IMR-90 (cell line): ENCODE data around the gene ZNF397. TPM values are rescaled to one million over a fixed set of nuclear protein-coding genes. Genes with fewer than 3 reads are reported as not detected.

Source experiments
- ATAC-seq: fragments of 200-7000 bp; cut with Tn5 transposase; 2 replicates; pipeline ENCODE4 v1.9.1; 2020; ENCODE audit warnings: low read depth, mild to moderate bottlenecking, moderate library complexity
- BruUV-seq: library from RNA; stranded (reverse); fragments of 400-500 nt; replicated peaks from 2 replicates; lab custom pipeline; 2021; lab: Mats Ljungman, UMichigan
- CTCF ChIA-PET: fragments of 300-600 bp; formaldehyde crosslinking; extraction: SDS; loops from one replicate; lab custom pipeline; 2021; ENCODE audit warnings: antibody characterized with exemption; lab: Yijun Ruan, JAX
- POLR2A ChIA-PET: fragments of 300-600 bp; sonication (Branson Sonifier 250); formaldehyde crosslinking; loops from one replicate; lab custom pipeline; 2022; ENCODE audit warnings: antibody characterized with exemption; ENCODE audit not compliant: unreplicated experiment; lab: Charles Lee
- DNase-seq: peaks from one replicate; pipeline ENCODE4 v3.0.0; 2013
- H2AFZ ChIP-seq: replicated peaks from 2 replicates; pipeline ENCODE3; 2013; ENCODE audit warnings: low read length, mild to moderate bottlenecking; ENCODE audit not compliant: poor library complexity
- H2AK5ac ChIP-seq: 2 replicates; pipeline ENCODE4 v1.6.1; 2013; ENCODE audit warnings: low read depth, low read length, inconsistent platforms
- H2AK9ac ChIP-seq: replicated peaks from 2 replicates; pipeline ENCODE3; 2013; ENCODE audit warnings: mild to moderate bottlenecking, low read depth, low read length, moderate library complexity; ENCODE audit not compliant: poor library complexity
- H2BK120ac ChIP-seq: 2 replicates; pipeline ENCODE4 v1.6.1; 2013; ENCODE audit warnings: low read depth, low read length, inconsistent platforms
- H2BK15ac ChIP-seq: 3 replicates; pipeline ENCODE4 v1.6.1; 2013; ENCODE audit warnings: low read depth, low read length, inconsistent platforms
- H2BK20ac ChIP-seq: 2 replicates; pipeline ENCODE4 v1.6.1; 2013; ENCODE audit warnings: low read depth, mild to moderate bottlenecking, inconsistent platforms, low read length, moderate library complexity
- H2BK5ac ChIP-seq: 2 replicates; pipeline ENCODE4 v1.6.1; 2013; ENCODE audit warnings: mild to moderate bottlenecking, low read depth, low read length, inconsistent platforms; ENCODE audit not compliant: poor library complexity, severe bottlenecking
- H3K14ac ChIP-seq: replicated peaks from 2 replicates; pipeline ENCODE4 v1.6.1; 2013; ENCODE audit warnings: low read depth, low read length, inconsistent platforms
- H3K18ac ChIP-seq: 2 replicates; pipeline ENCODE4 v1.6.1; 2013; ENCODE audit warnings: low read depth, low read length, control low read depth
- H3K23ac ChIP-seq: 2 replicates; pipeline ENCODE4 v1.6.1; 2013; ENCODE audit warnings: low read depth, low read length, inconsistent platforms
- H3K27ac ChIP-seq: 2 replicates; pipeline ENCODE4 v1.5.1; 2013; ENCODE audit warnings: mild to moderate bottlenecking, control low read depth, low read length; ENCODE audit not compliant: insufficient read depth
- H3K27me3 ChIP-seq: 2 replicates; pipeline ENCODE4 v1.6.1; 2013; ENCODE audit warnings: low read length; ENCODE audit not compliant: control insufficient read depth, insufficient read depth
- H3K36me3 ChIP-seq: 2 replicates; pipeline ENCODE4 v1.6.1; 2013; ENCODE audit warnings: low read length, mixed read lengths; ENCODE audit not compliant: control insufficient read depth, insufficient read depth
- H3K4ac ChIP-seq: 2 replicates; pipeline ENCODE4 v1.6.1; 2013; ENCODE audit warnings: low read depth, low read length, inconsistent platforms
- H3K4me1 ChIP-seq: 2 replicates; pipeline ENCODE4 v1.6.1; 2013; ENCODE audit warnings: low read length, mixed read lengths; ENCODE audit not compliant: control insufficient read depth, insufficient read depth
- H3K4me2 ChIP-seq: 2 replicates; pipeline ENCODE4 v1.6.1; 2013; ENCODE audit warnings: low read depth, mild to moderate bottlenecking, control low read depth, low read length, moderate library complexity
- H3K4me3 ChIP-seq: 2 replicates; pipeline ENCODE4 v1.5.1; 2013; ENCODE audit warnings: low read depth, mild to moderate bottlenecking, control low read depth, low read length, moderate library complexity; ENCODE audit not compliant: insufficient read depth
- H3K56ac ChIP-seq: 2 replicates; pipeline ENCODE4 v1.6.1; 2013; ENCODE audit warnings: low read length, inconsistent platforms; ENCODE audit not compliant: insufficient read depth; ENCODE audit errors: extremely low read depth
- H3K79me1 ChIP-seq, 2 experiments: 2 replicates each; pipeline ENCODE4 v1.6.1; 2013; ENCODE audit warnings: low read length in 2 of 2, inconsistent platforms in 1 of 2, low read depth in 1 of 2
- H3K9ac ChIP-seq: 2 replicates; pipeline ENCODE4 v1.6.1; 2013; ENCODE audit warnings: low read depth, low read length, control low read depth
- H3K9me1 ChIP-seq: 2 replicates; pipeline ENCODE4 v1.6.1; 2013; ENCODE audit warnings: low read length, inconsistent platforms; ENCODE audit not compliant: insufficient read depth
- H3K9me3 ChIP-seq: 2 replicates; pipeline ENCODE4 v1.6.1; 2013; ENCODE audit warnings: low read length; ENCODE audit not compliant: control insufficient read depth, insufficient read depth
- H4K20me1 ChIP-seq: 2 replicates; pipeline ENCODE4 v1.6.1; 2013; ENCODE audit warnings: low read length, inconsistent platforms; ENCODE audit not compliant: insufficient read depth
- H4K5ac ChIP-seq: 2 replicates; pipeline ENCODE4 v1.6.1; 2013; ENCODE audit warnings: mild to moderate bottlenecking, low read depth, low read length, control low read depth
- H4K8ac ChIP-seq, 2 experiments: 2 replicates each; pipeline ENCODE4 v1.6.1; 2013; ENCODE audit warnings: low read depth in 2 of 2, low read length in 2 of 2, control low read depth in 1 of 2, inconsistent platforms in 1 of 2
- H4K91ac ChIP-seq: 2 replicates; pipeline ENCODE4 v1.6.1; 2013; ENCODE audit warnings: low read depth, low read length, inconsistent platforms; ENCODE audit not compliant: insufficient read depth
- MAFK ChIP-seq: IDR thresholded peaks from 2 replicates; pipeline ENCODE4 v1.6.1; 2012; ENCODE audit warnings: low read depth, low read length, improper control_type of control experiment
- NFE2L2 ChIP-seq: fragments of 150-350 bp; IDR thresholded peaks from 2 replicates; pipeline ENCODE4 v1.6.1; 2016; ENCODE audit warnings: low read depth, mild to moderate bottlenecking, low read length
- POLR2A ChIP-seq: IDR thresholded peaks from 2 replicates; pipeline ENCODE4 v1.6.1; 2012; ENCODE audit warnings: mild to moderate bottlenecking, low read depth, low read length
- RCOR1 ChIP-seq: IDR thresholded peaks from 2 replicates; pipeline ENCODE4 v1.6.1; 2012; ENCODE audit warnings: mild to moderate bottlenecking, low read length, improper control_type of control experiment; ENCODE audit not compliant: insufficient replicate concordance
- SMC3 ChIP-seq: fragments of 150-350 bp; IDR thresholded peaks from 2 replicates; pipeline ENCODE4 v1.6.1; 2016; ENCODE audit warnings: low read depth, mild to moderate bottlenecking, antibody characterized with exemption, low read length, moderate library complexity
- WGBS, 2 experiments: methylation state at CpG; one replicate each; pipeline versions ENCODE4 v1.1.5 to v1.1.7; 2013; ENCODE audit warnings: missing lambda C conversion rate in 2 of 2; ENCODE audit not compliant: insufficient read length in 1 of 2; ENCODE audit errors: extremely low coverage in 2 of 2; 5-methylcytosine and 5-hydroxymethylcytosine counted together
- dilution Hi-C: fragments of 300-500 bp; cut with HindIII; formaldehyde crosslinking; loops from one replicate; pipeline ENCODE4 v1.14.3; 2018; ENCODE audit warnings: low sequenced_read_pairs; ENCODE audit not compliant: unreplicated experiment
- in situ Hi-C: fragments of 300-500 bp; cut with MboI; formaldehyde crosslinking; loops from 3 replicates; pipeline ENCODE4 v1.14.3; 2019; ENCODE audit warnings: low sequenced_read_pairs, inconsistent platforms, mixed read lengths
- intact Hi-C: fragments of 100-400 bp; cut with micrococcal nuclease; formaldehyde crosslinking; loops from 2 replicates; pipeline ENCODE4 v1.10.0; 2022
- polyA plus RNA-seq, 3 experiments: library from polyadenylated mRNA; depleted of rRNA; stranded (reverse); fragments of >200 nt; gene quantifications; 2 replicates each; pipeline ENCODE4 v1.2.3, GENCODE V29; 2012; ENCODE audit warnings: low replicate concordance in 1 of 3
- total RNA-seq: library from RNA; depleted of rRNA; stranded (reverse); fragments of >200 nt; gene quantifications from 2 replicates; pipeline ENCODE4 v1.2.3, GENCODE V29; 2012
- TF ChIP-seq, protein P1 (sequence below): fragments of 150-350 bp; IDR thresholded peaks from 2 replicates; pipeline ENCODE4 v1.6.1; 2017; ENCODE audit warnings: mild to moderate bottlenecking, antibody characterized with exemption, low read length, low read depth

ZNF397 gene
- total and polyA plus RNA-seq, 2 of the 4 experiments (the other 2 are of a cell fraction), result 5.5 to 9.9 TPM

DNA sequence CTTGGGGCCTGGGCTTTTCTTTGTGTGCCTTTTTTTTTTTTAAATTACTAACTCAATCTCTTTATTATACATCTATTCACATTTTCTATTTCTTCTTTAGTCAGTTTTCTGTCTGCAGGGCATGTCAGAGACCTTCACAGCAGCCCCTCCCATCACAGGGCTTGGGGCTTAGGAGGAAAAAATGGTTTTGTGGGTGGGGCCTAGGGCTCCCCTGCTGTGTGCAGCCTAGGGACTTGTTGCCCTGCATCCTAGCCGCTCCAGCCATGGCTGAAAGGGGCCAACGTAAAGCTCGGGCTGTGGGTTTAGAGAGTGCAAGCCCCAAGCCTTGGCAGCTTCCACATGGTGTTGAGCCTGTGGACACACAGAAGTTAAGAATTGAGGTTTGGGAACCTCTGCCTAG lies 35.4 kb downstream of the ZNF397 start:
- Histone ChIP-seq H4K8ac (no peak overlapping the region), H3K27me3 (no peaks in the 10 kb centered on the region), H3K23ac (no peak overlapping the region), H3K14ac (no peak overlapping the region), H2AK9ac (no peak overlapping the region), H4K5ac (no peak overlapping the region), H3K4me3 (no peak overlapping the region), H3K9me3 (peaks cover 20% of the 10 kb centered on the region), H3K79me1 (peaks cover 13 to 22% of the 10 kb centered on the region in 2 experiments), H3K18ac (no peak overlapping the region), H3K4me2 (no peak overlapping the region), H2BK5ac (no peak overlapping the region), H3K4ac (no peak overlapping the region), H3K4me1 (no peaks in the 10 kb centered on the region), H2AFZ (no peak overlapping the region), H3K9me1 (no peaks in the 10 kb centered on the region), H3K56ac (no peak overlapping the region; the same call in 1 of the 2 replicates), H2AK5ac (no peak overlapping the region), H3K27ac (no peak overlapping the region), H4K20me1 (no peaks in the 10 kb centered on the region), H2BK20ac (no peak overlapping the region), H3K9ac (no peak overlapping the region), H2BK15ac (no peak overlapping the region), H4K91ac (no peak overlapping the region), H2BK120ac (no peak overlapping the region), H3K36me3 (0 out of 2 replicates have a peak, but pooled peaks cover 2% of the 10 kb centered on the region)
- dilution Hi-C loops, result no loop called here
- in situ Hi-C loops, result no loop called here
- WGBS, 2 experiments, result no CpG with 5 or more reads among the region's 3 CpGs
- no TSS peak for BruUV-seq
- no peak for TF ChIP-seq NFE2L2
- no peak for TF ChIP-seq MAFK
- TF ChIP-seq POLR2A, result no peak
- TF ChIP-seq, protein P1, sequence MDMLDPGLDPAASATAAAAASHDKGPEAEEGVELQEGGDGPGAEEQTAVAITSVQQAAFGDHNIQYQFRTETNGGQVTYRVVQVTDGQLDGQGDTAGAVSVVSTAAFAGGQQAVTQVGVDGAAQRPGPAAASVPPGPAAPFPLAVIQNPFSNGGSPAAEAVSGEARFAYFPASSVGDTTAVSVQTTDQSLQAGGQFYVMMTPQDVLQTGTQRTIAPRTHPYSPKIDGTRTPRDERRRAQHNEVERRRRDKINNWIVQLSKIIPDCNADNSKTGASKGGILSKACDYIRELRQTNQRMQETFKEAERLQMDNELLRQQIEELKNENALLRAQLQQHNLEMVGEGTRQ, result no peak
- no peak for TF ChIP-seq SMC3
- no peak for TF ChIP-seq RCOR1
- CTCF ChIA-PET, result no interaction called here
- intact Hi-C loops, result no loop called here
- POLR2A ChIA-PET, result no interaction called here
- DNase-seq, result no peak
- no peak for ATAC-seq
